CD4-positive, alpha-beta T cell treated with Interferon gamma for 1 hour (primary cell): ENCODE data around the gene C19orf12.

Source experiments
- DNase-seq: peaks from one replicate; pipeline ENCODE4 v3.0.0-alpha.2; 2020

C19orf12 gene

DNA sequence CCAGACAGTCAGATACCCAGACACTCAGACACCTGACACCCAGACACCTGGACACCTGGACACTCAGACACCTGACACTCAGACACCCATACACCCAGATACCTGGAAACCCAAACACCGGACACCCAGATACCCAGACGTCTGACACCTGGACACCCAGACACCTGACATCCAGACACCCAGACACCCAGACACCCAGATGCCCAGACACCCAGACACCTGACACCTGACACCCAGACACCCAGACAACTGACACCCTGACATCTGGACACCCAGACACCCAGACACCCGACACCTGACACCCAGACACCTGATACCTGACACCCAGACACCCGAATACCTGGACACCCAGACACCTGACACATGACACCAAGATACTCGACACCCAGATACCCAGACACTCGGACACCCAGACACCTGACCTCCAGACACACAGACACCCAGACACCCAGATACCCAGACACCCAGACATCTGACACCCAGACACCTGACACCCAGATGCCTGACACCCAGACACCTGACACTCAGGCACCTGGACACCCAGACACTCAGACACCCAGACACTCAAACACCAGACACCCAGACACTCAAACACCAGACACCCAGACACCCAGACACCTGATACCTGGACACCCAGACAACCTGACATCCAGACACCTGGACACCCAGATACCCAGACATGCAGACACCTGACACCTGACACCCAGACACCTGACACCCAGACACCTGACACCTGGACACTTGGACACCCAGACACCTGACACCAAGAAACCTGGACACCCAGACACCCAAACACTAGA lies 19.1 kb downstream of the C19orf12 start:
- DNase-seq: no peak

DNA sequence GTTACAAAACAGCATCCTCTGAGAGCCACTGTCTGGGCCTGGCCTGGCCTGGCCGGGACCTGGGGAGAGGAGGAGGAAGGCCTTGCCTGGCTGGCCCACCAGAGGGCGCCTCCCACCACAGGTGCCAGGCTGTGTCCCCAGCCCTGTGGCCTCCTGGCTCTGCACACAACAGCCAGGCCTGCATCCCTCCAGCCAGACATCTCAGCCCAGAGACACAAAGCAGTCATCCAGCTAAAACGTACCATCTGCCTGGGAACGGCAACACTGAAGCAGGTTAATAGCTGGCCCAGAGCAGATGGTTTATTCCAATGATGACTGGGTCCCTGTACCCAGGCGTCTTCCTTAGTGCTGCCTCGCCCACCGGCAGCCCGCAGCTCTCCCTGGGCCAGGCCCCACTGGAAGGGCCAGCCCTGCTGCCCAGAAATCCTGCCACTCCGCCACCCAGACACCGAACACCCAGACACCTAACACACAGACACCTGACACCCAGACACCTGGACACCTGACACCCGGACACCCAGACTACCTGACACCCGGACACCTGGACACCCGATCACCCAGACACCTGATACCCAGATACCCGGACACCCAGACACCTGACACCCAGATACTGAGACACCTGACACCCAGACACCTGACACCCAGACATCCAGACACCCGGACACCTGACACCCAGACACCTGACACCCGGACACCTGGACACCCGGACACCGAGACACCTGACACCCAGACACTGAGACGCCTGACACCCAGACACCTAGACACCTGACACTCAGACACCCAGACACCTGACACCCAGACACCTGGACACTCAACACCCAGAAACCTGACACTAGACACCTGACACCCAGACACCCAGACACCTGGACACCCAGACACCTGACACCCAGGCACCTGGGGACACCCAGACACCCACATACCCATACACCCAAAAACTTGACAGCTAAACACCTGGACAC lies 20.1 kb downstream of the C19orf12 start:
- DNase-seq: peak; percentile 76

DNA sequence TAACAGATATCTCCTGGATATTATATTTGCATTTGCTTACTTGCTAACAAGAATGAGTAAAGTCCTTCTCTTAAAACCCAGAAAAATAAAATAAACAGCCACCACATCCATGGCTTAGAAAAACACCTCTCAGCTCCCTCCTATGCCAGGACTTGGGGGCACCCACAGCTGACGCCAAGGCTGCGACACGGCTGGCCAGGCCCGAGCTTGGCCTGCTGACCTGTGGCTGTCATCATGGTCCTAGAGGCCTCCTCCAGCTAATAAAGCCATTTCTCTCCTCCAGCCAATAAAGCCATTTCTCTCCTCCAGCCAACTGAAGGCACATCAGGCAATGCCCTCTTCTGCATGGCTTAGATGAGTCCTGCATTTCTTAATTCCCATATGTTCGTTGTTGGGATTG lies 20.9 kb downstream of the C19orf12 start:
- no peak for DNase-seq

DNA sequence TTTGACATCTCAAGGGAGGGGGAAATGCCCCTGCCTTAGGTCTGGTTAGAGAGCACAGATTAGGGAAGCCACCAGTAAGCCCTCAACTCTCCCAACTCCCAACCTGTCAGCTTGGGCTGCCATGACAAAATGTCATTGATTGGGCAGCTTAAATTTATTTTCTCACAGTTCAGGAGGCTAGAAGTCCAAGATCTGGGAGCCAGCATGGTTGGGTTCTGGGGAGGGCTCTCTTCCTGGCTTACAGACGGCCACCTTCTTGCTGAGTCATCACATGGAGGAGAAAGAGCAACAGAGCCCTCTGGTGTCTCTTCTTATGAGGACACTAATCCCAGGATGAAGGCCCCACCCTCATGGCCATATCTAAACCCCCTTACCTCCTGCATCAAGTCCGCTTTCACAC lies 24.2 kb downstream of the C19orf12 start:
- DNase-seq: peak; percentile 49

DNA sequence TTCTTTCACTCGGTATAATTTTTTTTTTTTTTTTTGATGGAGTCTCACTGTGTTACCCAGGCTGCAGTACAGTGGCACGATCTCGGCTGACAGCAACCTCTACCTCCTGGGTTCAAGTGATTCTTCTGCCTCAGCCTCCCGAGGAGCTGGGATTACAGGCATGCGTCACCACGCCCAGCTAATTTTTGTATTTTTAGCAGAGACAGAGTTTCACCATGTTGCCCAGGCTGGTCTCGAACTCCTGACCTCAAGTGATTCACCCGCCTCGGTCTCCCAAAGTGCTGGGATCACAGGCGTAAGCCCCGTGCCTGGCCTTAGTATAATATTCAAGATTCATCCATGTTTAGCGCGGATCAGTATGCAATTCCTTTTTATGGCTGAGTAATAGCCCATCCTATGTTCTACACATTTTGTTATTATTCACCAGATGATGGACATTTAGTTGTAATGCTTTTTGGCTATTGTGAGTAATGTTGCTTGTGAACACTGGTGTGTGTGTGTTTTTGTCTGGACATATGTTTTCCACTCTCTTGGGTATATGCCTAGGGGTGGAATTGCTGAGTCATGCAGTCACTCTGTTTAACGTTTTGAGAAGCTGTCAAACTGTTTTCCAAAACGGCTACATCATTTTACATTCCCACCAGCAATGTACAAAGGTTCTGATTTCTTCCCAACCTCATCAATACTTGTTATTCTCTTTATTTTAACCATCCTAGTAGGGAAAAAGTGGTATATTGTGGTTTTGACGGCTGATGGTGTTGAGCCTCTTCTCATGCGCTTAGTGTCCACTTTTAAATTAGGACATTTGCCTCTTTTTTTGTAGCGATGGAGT lies 26.9 kb downstream of the C19orf12 start:
- DNase-seq: no peak

DNA sequence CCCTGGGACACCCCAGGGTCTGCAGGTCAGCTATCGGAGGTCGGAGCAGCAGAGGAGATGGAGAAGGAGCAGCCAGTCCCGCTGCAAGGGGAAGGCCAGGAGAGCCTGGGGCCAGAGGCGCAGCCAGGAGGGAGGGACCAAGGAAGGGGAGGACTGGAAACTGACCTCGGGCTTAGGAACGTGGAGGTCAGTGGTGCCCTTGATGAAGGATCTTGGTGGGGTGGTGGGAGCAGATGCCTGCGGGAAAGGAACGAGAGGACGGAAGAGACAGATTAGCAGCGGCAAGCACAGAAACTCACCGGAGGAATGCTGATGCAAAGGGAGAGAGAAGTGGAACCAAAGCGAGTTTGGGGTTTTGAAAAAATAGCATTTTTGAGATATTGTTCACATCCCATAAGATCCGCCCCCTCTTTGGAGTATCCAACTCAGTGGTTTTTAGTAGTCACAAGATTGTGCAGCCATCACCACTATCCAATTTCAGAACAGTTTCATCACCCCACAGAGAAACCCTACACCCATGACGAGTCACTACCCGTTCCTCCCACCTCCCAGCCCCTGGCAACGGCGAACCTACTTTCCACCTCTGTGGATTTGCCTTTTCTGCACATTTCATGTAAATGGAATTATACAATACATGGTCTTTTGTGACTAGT lies 27.7 kb downstream of the C19orf12 start:
- no peak for DNase-seq

DNA sequence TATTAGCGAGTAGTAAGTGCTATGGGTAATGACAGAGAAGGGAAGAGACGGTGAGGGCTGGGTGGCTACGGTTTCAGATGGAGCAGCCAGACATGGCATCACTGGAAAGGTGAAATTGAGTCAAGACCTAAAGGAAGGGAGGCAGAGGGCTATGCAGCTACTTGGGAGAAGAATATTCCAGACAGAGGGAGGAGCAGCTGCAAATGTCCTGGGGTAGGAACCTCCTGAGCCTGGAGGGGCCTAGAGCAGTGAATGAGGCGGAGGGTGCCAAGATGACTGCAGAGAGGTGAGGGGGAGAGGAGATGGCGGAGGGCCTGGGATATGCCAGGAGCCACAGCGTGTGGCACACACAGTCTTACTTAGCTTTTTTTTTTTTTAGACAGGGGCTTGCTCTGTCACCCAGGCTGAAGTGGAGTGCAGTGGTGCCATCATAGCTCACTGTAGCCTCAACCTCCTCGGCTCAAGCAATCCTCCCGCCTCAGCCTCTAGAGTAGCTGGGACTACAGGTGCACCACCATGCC lies 28.7 kb downstream of the C19orf12 start:
- DNase-seq: no peak

DNA sequence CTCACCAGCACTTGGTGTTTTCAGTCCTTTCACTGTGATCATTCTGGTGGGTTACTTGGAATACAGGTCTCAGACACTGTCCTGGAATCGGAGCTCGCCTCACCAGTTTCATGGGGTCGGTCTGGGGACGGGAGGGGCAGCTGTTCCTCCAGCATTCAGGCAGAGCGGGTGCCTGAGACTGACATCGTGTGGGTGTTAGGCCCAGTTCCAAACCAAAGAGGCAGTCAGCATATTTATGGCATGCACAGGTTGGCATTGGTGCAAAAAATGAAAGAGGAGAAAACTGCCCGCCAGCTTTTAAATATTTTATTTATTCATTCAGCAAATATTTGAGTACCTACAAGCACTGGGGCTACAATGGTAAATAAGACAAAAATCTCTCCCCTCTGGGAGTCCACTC lies 29.7 kb downstream of the C19orf12 start:
- no peak for DNase-seq

DNA sequence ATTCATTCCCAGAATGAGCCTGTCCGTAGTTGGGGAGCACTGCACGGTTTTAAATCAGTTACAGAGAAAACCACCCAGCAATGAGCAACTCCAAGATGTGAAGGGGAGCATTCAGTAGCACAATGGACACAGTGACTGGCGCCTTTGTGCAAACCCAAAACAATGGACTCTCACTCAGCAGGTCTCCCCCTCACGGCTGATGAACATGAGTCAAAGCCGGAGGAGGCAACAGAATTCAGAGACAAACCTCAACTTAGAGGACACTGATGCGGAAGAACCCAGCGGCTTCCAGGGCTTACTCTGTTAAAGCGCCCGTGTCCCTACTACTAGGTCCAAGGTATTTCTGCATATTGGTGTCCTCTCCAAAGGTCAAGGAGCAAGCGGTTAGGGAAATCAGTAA lies 32.1 kb downstream of the C19orf12 start:
- DNase-seq: no peak

DNA sequence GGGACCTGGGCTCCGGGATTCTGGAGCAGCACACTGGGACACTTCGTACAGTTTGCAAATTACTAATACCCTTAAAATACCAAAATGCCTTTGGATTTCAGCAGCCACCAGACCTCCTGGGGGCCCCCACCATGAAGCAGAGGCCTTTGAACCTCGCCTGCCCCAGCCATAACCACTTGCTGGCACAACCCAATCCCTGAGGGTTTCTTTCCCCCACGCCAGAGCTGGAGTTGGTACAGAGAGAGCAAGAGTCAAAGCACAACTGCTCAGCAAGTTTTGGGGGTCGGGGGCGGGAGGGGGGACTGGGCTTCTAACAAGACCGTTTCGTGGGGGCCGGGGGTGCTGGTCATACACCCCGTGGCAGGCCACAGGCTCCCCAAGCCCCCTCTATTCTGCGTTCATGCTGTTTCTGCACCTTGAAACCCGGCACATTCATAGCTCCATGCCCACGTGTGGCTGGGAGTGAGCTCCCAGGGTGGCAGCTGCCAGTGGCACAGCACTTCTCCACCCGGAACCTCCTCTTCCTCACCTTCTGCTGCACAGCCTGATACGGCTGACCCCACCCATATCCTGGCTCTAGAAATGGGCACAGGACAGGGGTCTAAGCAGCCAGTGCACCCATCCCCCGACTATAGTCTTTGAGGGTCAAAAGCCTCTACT lies 32.7 kb downstream of the C19orf12 start:
- DNase-seq: no peak

DNA sequence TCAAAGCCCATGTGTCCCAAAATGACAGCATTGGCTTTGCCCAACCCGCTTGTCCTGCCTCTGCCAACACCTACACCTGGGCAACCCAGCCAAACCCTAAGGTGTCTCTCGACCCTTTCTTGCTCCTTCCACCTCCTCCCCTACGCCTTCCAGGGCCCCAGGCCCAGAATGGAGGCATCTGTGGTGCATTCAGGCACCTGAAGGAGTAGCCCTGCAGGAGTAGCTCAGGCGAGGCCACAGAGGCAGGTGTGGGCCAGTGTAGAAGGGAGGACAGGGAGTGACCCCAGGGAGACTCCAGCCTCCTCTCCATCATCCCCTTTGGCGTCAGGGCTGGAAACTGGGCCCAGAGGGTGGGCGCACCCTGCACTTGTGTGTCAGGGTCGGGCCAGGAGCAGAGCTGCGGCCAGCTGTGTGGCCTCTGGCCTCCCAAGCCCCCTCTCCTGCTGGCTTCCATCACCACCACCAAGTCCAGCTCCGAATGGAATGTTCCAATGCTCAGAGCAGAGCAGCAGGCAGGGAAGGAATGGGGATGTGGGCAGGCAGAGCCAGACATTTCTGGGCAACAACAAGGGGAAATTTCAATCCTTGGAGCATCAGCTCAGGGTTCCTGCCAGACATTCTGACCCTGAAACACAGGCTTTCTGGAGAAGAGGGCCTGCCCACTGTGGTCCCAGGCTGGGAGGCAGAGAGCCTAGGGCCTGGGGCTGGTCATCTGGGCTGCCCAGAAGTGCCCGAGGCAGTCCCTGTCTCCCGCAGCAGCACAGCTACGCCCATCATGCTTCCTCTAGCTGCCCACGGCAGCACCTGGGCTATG lies 33.4 kb downstream of the C19orf12 start:
- no peak for DNase-seq

DNA sequence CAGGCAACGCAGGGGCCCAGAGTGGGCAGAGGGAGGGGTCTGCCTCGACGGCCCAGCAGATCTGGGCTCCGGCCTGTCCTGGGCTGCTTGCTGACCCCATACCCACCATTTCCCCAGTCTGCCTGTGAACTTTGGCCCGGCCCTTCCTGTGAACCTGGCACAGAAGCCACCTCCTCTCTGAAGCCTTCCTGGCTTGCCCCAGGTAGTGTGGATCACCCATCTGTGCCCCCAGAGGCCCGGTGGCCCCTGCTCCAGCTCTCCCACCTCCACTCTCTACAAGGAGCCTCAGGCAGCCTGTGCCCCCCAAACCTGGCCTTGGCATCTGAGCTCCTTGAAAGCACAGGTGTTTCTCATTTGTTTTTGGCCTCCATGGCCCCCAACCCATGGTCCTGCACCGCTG lies 34.1 kb downstream of the C19orf12 start:
- no peak for DNase-seq

DNA sequence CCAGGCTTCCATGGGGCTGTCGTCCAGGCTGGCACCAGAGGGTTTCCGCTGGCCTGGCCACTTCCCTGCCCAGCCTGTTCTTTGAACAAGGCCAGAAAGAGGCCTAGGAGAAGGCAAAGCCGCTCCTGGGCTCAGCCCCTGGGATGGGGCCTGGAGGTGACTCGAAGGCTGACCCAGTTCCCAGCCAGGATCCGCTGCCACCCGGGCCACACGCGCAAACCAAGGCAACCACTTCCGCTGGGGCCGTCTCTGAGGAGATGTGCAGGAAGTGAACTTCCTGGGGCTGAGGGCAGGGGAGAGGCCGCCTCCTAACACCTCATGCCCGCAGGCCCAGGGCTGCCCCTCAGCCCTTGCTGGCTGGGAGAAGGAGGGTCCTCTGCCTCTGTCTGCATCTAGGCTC lies 34.6 kb downstream of the C19orf12 start:
- peak; percentile 79 for DNase-seq

DNA sequence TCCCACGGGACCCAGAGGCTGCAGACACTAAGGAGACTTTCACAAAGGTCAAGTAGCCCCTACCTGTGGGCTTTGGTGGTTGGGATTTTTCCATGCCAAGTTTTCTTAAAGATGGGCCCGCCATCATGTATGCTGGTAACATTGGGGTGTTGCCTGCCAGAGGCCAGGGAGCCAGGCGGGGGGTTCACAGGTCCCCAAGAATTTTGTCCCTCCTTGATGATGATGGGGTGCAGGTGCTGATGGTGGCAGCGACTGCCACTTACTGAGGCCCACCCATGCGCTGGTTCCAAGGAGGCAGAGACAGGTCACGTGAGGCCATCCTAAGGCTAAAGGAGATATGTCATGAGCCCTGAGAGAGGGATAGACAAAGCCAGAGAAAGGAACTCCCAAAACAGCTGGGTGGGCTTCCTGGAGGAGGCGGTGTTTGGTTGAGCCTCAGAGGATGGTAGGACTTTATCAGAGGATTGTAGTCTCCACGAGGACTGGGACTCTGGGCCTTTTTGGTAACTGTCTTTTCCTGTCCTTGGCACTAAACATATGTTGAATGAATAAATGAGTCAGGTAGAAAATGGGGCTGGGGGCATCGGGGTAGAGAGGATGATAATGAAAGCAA lies 35.4 kb downstream of the C19orf12 start:
- no peak for DNase-seq

DNA sequence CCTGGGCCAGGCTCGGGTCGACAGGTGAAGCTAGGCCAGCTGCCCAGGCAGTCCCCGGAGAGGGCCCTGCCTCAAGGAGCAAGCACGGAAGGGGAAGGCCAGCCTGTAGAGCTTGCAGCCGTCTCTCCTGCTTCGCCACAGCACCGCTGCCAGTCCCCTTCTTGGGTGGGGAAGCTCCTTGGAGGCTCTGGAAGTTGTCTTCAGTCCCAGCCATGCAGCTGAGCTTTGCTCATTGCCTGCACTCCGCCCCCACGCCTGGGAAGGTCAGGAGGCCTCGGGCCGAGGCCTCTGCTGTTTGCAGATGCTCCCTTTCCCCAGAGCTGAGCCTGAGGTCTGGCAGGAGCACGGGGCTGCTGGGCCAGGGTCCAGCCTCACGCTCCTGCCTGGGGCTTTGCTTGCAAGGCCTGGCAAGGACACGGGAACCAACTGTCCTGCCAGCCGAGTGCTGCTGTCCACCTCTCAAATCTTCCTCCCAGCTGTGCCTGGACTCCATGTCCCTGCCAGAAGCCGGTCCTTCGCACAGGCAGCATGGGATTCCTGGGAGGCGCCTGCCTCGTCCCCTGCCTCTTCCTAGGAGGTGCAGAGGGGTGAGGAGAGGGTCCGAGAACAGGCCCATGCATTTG lies 36.5 kb downstream of the C19orf12 start:
- no peak for DNase-seq

DNA sequence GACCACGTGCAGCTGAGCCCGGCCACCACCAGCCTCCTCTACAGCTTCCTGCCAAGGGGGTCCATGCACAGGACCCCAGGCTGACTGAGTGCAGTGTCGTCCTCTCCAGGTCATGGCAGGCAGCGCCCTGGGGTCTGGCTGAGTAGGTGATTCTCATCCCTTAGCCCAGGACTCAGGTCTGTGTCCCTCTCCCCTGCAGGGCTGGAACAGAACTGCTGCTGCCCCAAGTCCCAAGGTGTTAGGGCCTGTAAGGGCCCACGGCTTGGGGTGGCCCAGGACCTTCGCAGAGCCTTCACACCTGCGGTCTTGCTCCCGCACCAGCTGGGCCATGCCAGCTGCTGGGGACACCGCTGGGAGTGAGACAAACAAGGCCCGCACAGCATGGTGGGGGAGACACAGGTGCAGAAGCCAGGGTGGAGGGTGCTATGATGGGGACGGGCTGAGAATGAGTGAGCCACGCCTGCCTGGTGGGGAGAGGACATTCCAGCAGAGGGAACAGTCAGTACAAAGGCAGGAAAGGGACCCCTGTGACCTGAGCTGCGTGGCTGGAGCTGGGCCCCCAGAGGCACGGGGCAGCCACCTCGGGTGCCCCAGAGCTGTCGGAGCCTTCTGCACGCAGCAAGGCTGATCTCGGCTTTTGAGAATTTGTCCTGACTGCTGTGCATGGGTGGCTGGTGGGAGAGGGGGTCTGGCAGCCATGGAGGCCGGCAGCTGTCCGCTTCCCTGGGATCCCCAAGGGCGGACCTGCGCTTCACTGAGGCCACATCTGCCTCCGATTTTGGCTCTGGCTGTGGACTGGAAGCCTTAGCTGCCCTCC lies 37.9 kb downstream of the C19orf12 start:
- no peak for DNase-seq

DNA sequence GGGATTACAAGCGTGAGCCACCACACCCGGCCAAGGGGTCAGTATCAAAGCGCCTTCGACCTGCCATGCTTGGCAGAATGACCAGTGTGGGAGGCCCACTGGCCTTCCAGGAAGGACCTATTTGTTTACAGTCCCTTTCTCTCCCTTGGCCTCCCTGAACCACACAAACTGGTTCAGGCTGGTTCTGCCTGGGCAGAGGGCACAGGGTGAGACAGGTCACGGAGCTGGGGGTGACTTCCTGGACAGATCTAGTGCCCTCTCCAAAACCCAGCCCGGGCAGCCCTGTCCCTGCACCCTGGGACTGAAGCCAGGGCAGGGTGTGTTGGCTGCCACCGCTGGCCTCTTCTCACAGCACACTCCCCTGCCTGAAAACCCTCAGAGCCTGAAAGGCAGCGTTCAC lies 38.5 kb downstream of the C19orf12 start:
- no peak for DNase-seq

DNA sequence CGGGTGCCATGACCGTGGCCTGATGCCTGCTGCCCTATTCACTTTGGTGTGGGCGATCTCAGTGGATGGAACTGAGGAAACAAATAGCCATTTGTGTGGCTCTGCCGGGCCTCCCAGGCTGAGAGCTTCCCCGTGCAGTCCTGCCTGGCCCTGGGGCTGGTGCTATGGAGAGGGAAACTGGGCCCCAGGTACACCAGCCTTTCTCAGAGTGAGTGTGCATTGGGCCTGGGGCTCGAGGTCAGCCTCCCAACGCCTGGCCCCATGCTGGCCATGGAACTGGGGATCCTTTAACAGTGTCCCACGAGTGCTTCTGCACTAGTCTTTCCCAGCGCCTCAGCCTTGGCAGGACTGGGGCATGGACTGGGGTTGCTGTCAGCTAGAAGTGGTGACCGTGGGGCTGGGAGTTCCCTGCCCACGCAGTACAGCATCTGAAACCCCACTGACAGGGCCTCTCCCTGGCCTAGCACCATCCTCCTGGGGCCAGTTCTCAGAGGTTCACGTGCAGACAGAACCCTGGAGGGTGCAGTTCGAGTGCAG lies 39.3 kb downstream of the C19orf12 start:
- DNase-seq: no peak
